ENCODE results near the gene GDF9. TPM values are rescaled to one million over a fixed set of nuclear protein-coding genes. Genes with fewer than 3 reads are reported as not detected.

The GDF9 gene
- total RNA-seq, 1 experiment from 2014 or later, result 0.42 TPM

DNA sequence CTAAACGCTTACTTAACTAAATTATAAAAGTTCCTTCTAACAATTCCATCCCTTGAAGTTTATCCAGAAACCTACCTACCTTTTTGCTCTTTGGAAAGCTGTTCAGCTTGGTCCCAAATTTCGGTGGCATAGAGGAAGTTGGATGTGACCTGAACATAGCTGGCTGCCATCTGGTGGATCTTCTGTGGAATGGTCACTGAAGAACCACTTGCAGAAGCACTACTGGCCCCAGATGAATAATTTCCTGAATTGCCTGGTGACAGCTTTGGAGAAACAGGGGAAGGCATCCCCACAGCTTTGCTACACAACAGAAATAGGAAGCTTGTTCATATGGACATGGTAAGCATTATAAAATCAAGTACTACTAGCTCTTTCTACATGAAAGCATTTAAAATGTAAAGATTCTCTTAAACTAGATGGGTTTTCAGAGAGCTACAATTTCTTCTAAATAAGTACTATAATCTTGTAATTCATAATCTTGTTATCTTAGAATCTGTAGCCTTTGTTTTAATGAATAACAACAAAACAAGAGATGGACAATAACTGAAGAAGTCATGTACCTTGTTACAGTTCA, 17.1 kb upstream of the GDF9 start:
- H3K4me3 Mint-ChIP-seq, result no peak overlapping the region
- ATAC-seq, result peak; percentile 81

More for the DNA sequence above, 17.1 kb upstream of the GDF9 start:
- H3K9me3 Mint-ChIP-seq, result no peaks in the 10 kb centered on the region
- TF ChIP-seq NFE2L1 (CRISPR knock-in tag; IDR thresholded peaks at IDR 0.05) (no peak), ZNF138 (CRISPR knock-in tag; conservative IDR thresholded peaks at IDR 0.05) (no peak), ZBTB21 (CRISPR knock-in tag; IDR thresholded peaks at IDR 0.05; ENCODE audit: borderline replicate concordance) (no peak), AFF4 (CRISPR knock-in tag; IDR thresholded peaks at IDR 0.05; ENCODE audit: borderline replicate concordance) (no peak), SOX15 (CRISPR knock-in tag; IDR thresholded peaks at IDR 0.05) (no peak), E2F4 (CRISPR knock-in tag; IDR thresholded peaks at IDR 0.05; ENCODE audit: borderline replicate concordance, low read depth) (no peak), JUN (CRISPR knock-in tag; IDR thresholded peaks at IDR 0.05) (no peak)
- TF ChIP-seq, protein P1, sequence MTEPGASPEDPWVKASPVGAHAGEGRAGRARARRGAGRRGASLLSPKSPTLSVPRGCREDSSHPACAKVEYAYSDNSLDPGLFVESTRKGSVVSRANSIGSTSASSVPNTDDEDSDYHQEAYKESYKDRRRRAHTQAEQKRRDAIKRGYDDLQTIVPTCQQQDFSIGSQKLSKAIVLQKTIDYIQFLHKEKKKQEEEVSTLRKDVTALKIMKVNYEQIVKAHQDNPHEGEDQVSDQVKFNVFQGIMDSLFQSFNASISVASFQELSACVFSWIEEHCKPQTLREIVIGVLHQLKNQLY (CRISPR knock-in tag; IDR thresholded peaks at IDR 0.05), result no peak
- TF ChIP-seq, protein P2, sequence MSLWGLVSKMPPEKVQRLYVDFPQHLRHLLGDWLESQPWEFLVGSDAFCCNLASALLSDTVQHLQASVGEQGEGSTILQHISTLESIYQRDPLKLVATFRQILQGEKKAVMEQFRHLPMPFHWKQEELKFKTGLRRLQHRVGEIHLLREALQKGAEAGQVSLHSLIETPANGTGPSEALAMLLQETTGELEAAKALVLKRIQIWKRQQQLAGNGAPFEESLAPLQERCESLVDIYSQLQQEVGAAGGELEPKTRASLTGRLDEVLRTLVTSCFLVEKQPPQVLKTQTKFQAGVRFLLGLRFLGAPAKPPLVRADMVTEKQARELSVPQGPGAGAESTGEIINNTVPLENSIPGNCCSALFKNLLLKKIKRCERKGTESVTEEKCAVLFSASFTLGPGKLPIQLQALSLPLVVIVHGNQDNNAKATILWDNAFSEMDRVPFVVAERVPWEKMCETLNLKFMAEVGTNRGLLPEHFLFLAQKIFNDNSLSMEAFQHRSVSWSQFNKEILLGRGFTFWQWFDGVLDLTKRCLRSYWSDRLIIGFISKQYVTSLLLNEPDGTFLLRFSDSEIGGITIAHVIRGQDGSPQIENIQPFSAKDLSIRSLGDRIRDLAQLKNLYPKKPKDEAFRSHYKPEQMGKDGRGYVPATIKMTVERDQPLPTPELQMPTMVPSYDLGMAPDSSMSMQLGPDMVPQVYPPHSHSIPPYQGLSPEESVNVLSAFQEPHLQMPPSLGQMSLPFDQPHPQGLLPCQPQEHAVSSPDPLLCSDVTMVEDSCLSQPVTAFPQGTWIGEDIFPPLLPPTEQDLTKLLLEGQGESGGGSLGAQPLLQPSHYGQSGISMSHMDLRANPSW (CRISPR knock-in tag; conservative IDR thresholded peaks at IDR 0.05; ENCODE audit: low read depth), result no peak
- TF ChIP-seq, protein P3, sequence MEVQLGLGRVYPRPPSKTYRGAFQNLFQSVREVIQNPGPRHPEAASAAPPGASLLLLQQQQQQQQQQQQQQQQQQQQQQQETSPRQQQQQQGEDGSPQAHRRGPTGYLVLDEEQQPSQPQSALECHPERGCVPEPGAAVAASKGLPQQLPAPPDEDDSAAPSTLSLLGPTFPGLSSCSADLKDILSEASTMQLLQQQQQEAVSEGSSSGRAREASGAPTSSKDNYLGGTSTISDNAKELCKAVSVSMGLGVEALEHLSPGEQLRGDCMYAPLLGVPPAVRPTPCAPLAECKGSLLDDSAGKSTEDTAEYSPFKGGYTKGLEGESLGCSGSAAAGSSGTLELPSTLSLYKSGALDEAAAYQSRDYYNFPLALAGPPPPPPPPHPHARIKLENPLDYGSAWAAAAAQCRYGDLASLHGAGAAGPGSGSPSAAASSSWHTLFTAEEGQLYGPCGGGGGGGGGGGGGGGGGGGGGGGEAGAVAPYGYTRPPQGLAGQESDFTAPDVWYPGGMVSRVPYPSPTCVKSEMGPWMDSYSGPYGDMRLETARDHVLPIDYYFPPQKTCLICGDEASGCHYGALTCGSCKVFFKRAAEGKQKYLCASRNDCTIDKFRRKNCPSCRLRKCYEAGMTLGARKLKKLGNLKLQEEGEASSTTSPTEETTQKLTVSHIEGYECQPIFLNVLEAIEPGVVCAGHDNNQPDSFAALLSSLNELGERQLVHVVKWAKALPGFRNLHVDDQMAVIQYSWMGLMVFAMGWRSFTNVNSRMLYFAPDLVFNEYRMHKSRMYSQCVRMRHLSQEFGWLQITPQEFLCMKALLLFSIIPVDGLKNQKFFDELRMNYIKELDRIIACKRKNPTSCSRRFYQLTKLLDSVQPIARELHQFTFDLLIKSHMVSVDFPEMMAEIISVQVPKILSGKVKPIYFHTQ (CRISPR knock-in tag; IDR thresholded peaks at IDR 0.05), result no peak
- ChIA-PET CTCF (interaction anchor here (0.6 to 1.9 kb wide), 17 partner anchors 8 to 136 kb away, joined by 3 to 13 read pairs (median 5); partner anchors contain the start of genes CCNI2, GDF9, LEAP2 and SHROOM1), POLR2A (interaction anchor here (1.0 kb wide), 1 partner anchor 58 kb away, joined by 3 read pairs; no protein-coding TSS in a partner anchor)
- H3K27ac Mint-ChIP-seq, result no peak overlapping the region
- H3K36me3 Mint-ChIP-seq, result peaks cover 72% of the 10 kb centered on the region
- no peaks in the 10 kb centered on the region for H3K27me3 Mint-ChIP-seq (ENCODE audit: low read depth)
- no peaks in the 10 kb centered on the region for H3K4me1 Mint-ChIP-seq
- peak; percentile 28 for DNase-seq (ENCODE audit: low spot score)
